ENCODE results near the gene COPS3.
A peak's percentile ranks its signal among the peaks of the same experiment; 100 is the strongest.

Gene COPS3

GRCh38 chr17:17241656-17242055, 39.4 kb downstream of the COPS3 start:
- DNase-seq (ENCODE audit: low read depth in 3 of 3) = no peak

GRCh38 chr17:17239832-17240231, 41.2 kb downstream of the COPS3 start:
- no peak for DNase-seq (ENCODE audit: low read depth in 3 of 3)

- peak; percentile 80 to 86 (median 85) for DNase-seq (ENCODE audit: low read depth in 3 of 3)
Observed at GRCh38 chr17:17237026-17237799, 43.8 kb downstream of the COPS3 start, which contains the start of gene FLCN. Gene FLCN (minus strand): TSS chr17:17237168. CDS start chr17:17228137, 9,031 bp downstream.

GRCh38 chr17:17236295-17237025, 44.6 kb downstream of the COPS3 start:
- no peak for DNase-seq (ENCODE audit: low read depth in 3 of 3)

- DNase-seq (ENCODE audit: low read depth in 3 of 3) = no peak
Observed at GRCh38 chr17:17235212-17236174, 45.6 kb downstream of the COPS3 start.

- no peak for DNase-seq (ENCODE audit: low read depth in 3 of 3)
Observed at GRCh38 chr17:17232303-17232621, 48.8 kb downstream of the COPS3 start.

- DNase-seq (ENCODE audit: low read depth in 3 of 3) = no peak
Observed at GRCh38 chr17:17231621-17232302, 49.3 kb downstream of the COPS3 start.

GRCh38 chr17:17229416-17230384, 51.3 kb downstream of the COPS3 start:
- no peak for DNase-seq (ENCODE audit: low read depth in 3 of 3)

GRCh38 chr17:17228521-17229279, 52.3 kb downstream of the COPS3 start:
- DNase-seq (ENCODE audit: low read depth in 3 of 3) = no peak

GRCh38 chr17:17227608-17228520, 53.2 kb downstream of the COPS3 start:
- no peak for DNase-seq (ENCODE audit: low read depth in 3 of 3)

- DNase-seq (ENCODE audit: low read depth in 3 of 3) = no peak
Observed at GRCh38 chr17:17226451-17227265, 54.4 kb downstream of the COPS3 start.

- DNase-seq (ENCODE audit: low read depth in 3 of 3) = no peak
Observed at GRCh38 chr17:17225901-17226300, 55.1 kb downstream of the COPS3 start.

GRCh38 chr17:17224137-17224536, 56.9 kb downstream of the COPS3 start:
- DNase-seq (ENCODE audit: low read depth in 3 of 3) = no peak

- no peak for DNase-seq (ENCODE audit: low read depth in 3 of 3)
Observed at GRCh38 chr17:17223736-17224135, 57.3 kb downstream of the COPS3 start.

- DNase-seq (ENCODE audit: low read depth in 3 of 3) = no peak
Observed at GRCh38 chr17:17221329-17221728, 59.7 kb downstream of the COPS3 start.

- no peak for DNase-seq (ENCODE audit: low read depth in 3 of 3)
Observed at GRCh38 chr17:17220529-17220928, 60.5 kb downstream of the COPS3 start.

GRCh38 chr17:17217995-17218394, 63.1 kb downstream of the COPS3 start:
- no peak for DNase-seq (ENCODE audit: low read depth in 3 of 3)

- no peak for DNase-seq (ENCODE audit: low read depth in 3 of 3)
Observed at GRCh38 chr17:17216776-17217175, 64.3 kb downstream of the COPS3 start.

Measured in stimulated activated CD4-positive, alpha-beta T cell treated with anti-CD3 and anti-CD28 coated beads, TNF-alpha, amount 100 ng/mL, for 4 hours (primary cell).